HUES64 (cell line): ENCODE results near the gene MAGI1.
A peak's percentile ranks its signal among the peaks of the same experiment; 100 is the strongest.
"Not testable (repeated sequence)": the region's sequence is repeated elsewhere in the genome, so short reads cannot be mapped to it uniquely, and the experiment has no call there.

Source experiments
- H3K27ac ChIP-seq: 2 replicates; pipeline ENCODE4 v1.7.0; 2013; ENCODE audit warnings: low read depth, low read length, inconsistent platforms
- H3K27me3 ChIP-seq: 2 replicates; pipeline ENCODE4 v1.6.1; 2013; ENCODE audit warnings: mild to moderate bottlenecking, low read length; ENCODE audit not compliant: insufficient read depth
- H3K36me3 ChIP-seq: 2 replicates; pipeline ENCODE4 v1.6.1; 2013; ENCODE audit warnings: mild to moderate bottlenecking, low read length; ENCODE audit not compliant: insufficient read depth
- H3K4me1 ChIP-seq: 2 replicates; pipeline ENCODE4 v1.6.1; 2013; ENCODE audit warnings: mild to moderate bottlenecking, low read length, moderate library complexity; ENCODE audit not compliant: insufficient read depth
- H3K4me3 ChIP-seq: 2 replicates; pipeline ENCODE4 v1.5.1; 2013; ENCODE audit warnings: mild to moderate bottlenecking, low read length, moderate library complexity
- H3K9ac ChIP-seq: 2 replicates; pipeline ENCODE4 v1.6.1; 2013; ENCODE audit warnings: mild to moderate bottlenecking, low read depth, low read length
- H3K9me3 ChIP-seq: 2 replicates; pipeline ENCODE4 v1.6.1; 2013; ENCODE audit warnings: low read depth, low read length; ENCODE audit not compliant: insufficient read depth
- WGBS: fragments of 150-250, 120-280 bp; methylation state at CpG from one replicate; pipeline ENCODE4 v1.1.7; 2013; ENCODE audit warnings: missing lambda C conversion rate; 5-methylcytosine and 5-hydroxymethylcytosine counted together

Gene MAGI1

DNA sequence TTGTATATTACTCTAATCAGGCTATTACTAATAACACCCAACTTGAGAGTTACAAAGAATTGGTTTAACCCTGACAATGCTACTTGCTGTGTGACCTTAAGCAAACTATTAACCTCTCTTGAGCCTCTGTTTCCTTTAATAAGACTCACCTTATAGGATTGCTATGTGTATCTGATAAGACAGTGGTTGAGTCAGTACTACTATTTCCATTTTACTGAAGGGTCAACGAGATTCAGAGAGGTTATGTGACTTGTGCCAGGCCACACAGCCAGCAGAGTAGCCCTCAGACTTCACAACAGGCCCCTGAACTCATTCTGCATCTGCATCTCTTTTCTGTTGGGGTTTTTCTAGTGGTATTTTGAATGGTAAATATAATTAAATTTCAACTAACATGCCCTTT, 420.1 kb downstream of the MAGI1 start:
- H3K9me3 ChIP-seq: no peaks in the 10 kb centered on the region
- 85% methylated on average over 1 of the region's 1 CpG for WGBS
- H3K4me3 ChIP-seq: no peak overlapping the region
- no peaks in the 10 kb centered on the region for H3K36me3 ChIP-seq
- no peak overlapping the region for H3K27ac ChIP-seq
- H3K4me1 ChIP-seq: peaks cover 14% of the 10 kb centered on the region
- H3K27me3 ChIP-seq: no peaks in the 10 kb centered on the region
- no peak overlapping the region for H3K9ac ChIP-seq

DNA sequence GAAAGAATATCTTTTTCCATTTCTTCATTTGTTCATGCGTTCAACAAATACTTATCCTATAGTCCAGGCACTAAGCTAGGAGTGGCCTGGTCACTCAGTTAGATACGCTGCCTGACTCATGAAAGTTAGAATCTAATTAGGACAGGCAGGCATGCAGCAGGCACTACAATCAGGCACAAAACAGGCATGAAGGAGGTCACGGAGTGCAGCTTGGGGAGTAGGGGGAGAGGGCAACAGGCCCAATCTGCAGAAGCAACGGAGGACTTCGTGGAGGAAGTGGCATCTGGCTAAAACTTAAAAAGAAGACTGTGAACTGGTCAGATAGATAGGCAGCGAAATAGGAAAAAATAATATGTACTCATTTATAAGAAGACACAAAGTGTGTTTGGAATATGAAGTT, 420.9 kb downstream of the MAGI1 start:
- Histone ChIP-seq H3K4me3 (no peak overlapping the region), H3K36me3 (no peaks in the 10 kb centered on the region), H3K9me3 (no peaks in the 10 kb centered on the region), H3K4me1 (peaks cover 14% of the 10 kb centered on the region), H3K27me3 (no peaks in the 10 kb centered on the region), H3K27ac (no peak overlapping the region), H3K9ac (no peak overlapping the region)
- 88% methylated on average over 6 of the region's 6 CpGs for WGBS

GRCh38 chr3:65617209-65617608, 421.5 kb downstream of the MAGI1 start:
- Histone ChIP-seq H3K9me3 (no peaks in the 10 kb centered on the region), H3K4me3 (no peak overlapping the region), H3K27ac (no peak overlapping the region), H3K9ac (no peak overlapping the region), H3K36me3 (no peaks in the 10 kb centered on the region), H3K27me3 (no peaks in the 10 kb centered on the region), H3K4me1 (peaks cover 14% of the 10 kb centered on the region)
- WGBS: 92% methylated on average over 4 of the region's 4 CpGs

DNA sequence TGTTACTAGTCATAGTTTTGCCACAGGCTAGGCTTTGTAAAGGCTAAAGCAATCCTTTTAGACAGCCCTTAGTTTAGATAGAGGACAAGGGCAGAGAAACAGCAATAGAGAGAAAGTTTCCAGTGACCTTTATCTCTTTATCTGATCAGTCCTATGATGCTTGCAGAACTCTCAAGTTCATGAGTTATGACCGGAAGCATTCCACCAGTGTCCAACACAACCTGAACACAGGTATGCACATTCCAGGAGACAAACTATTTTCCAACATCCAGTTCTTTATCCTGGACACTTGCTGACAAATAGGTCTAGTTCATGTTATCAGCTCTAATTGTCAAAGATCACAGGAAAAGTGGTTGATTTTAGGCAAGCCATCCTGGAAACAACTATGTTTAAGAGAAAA, 422.2 kb downstream of the MAGI1 start:
- WGBS: 100% methylated on average over 1 of the region's 1 CpG
- Histone ChIP-seq H3K27me3 (no peaks in the 10 kb centered on the region), H3K4me3 (no peak overlapping the region), H3K27ac (no peak overlapping the region), H3K9ac (no peak overlapping the region), H3K4me1 (peaks cover 14% of the 10 kb centered on the region), H3K36me3 (no peaks in the 10 kb centered on the region), H3K9me3 (no peaks in the 10 kb centered on the region)

- no peak overlapping the region for H3K4me3 ChIP-seq
- no peak overlapping the region for H3K9ac ChIP-seq
- no peaks in the 10 kb centered on the region for H3K27me3 ChIP-seq
- WGBS: 89% methylated on average over 4 of the region's 4 CpGs
- H3K9me3 ChIP-seq: no peaks in the 10 kb centered on the region
- no peak overlapping the region for H3K27ac ChIP-seq
- H3K4me1 ChIP-seq: peaks cover 14% of the 10 kb centered on the region
- H3K36me3 ChIP-seq: no peaks in the 10 kb centered on the region
These were observed 423.4 kb downstream of the MAGI1 start for GRCh38 chr3:65615329-65615728.

GRCh38 chr3:65614585-65614984, 424.1 kb downstream of the MAGI1 start:
- H3K27me3 ChIP-seq: no peaks in the 10 kb centered on the region
- no peak overlapping the region for H3K9ac ChIP-seq
- no peak overlapping the region for H3K27ac ChIP-seq
- H3K36me3 ChIP-seq: no peaks in the 10 kb centered on the region
- peaks cover 9% of the 10 kb centered on the region for H3K4me1 ChIP-seq
- no peak overlapping the region for H3K4me3 ChIP-seq
- H3K9me3 ChIP-seq: no peaks in the 10 kb centered on the region
- WGBS: 80% methylated on average over 2 of the region's 2 CpGs

GRCh38 chr3:65607965-65608460, 430.7 kb downstream of the MAGI1 start:
- not testable (repeated sequence) for H3K9ac ChIP-seq, H3K27me3 ChIP-seq, H3K9me3 ChIP-seq, H3K4me3 ChIP-seq, H3K27ac ChIP-seq, H3K36me3 ChIP-seq
- WGBS: 89% methylated on average over 8 of the region's 8 CpGs
- H3K4me1 ChIP-seq: peaks cover 21% of the 10 kb centered on the region

DNA sequence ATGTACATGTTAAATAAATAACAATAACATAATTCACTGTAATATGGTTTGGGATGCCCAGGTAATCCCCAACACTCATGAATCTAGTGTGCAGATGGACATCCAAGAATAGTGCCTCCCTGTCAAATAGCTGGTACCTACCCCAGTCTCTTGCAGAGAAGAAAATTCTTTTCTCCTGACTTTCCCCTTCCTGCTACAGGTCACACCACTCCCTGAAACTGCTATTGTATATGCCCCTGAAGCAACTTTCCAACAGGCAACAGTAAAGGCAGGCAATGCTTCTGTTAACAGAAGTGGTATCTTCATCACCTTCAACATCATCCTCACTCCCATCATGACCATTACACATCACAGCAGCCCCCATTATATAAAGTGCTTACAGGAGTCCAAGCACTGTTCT, 431.6 kb downstream of the MAGI1 start:
- Histone ChIP-seq H3K27me3 (no peaks in the 10 kb centered on the region), H3K36me3 (no peaks in the 10 kb centered on the region), H3K9ac (no peak overlapping the region), H3K4me3 (no peak overlapping the region), H3K4me1 (peaks cover 21% of the 10 kb centered on the region), H3K9me3 (no peaks in the 10 kb centered on the region), H3K27ac (no peak overlapping the region)

- Histone ChIP-seq H3K9me3 (no peaks in the 10 kb centered on the region), H3K4me3 (no peak overlapping the region), H3K27ac (no peak overlapping the region), H3K36me3 (no peaks in the 10 kb centered on the region), H3K4me1 (peaks cover 21% of the 10 kb centered on the region), H3K27me3 (no peaks in the 10 kb centered on the region), H3K9ac (no peak overlapping the region)
- WGBS: 92% methylated on average over 4 of the region's 5 CpGs
These were observed 432.8 kb downstream of the MAGI1 start for GRCh38 chr3:65605876-65606432.

DNA sequence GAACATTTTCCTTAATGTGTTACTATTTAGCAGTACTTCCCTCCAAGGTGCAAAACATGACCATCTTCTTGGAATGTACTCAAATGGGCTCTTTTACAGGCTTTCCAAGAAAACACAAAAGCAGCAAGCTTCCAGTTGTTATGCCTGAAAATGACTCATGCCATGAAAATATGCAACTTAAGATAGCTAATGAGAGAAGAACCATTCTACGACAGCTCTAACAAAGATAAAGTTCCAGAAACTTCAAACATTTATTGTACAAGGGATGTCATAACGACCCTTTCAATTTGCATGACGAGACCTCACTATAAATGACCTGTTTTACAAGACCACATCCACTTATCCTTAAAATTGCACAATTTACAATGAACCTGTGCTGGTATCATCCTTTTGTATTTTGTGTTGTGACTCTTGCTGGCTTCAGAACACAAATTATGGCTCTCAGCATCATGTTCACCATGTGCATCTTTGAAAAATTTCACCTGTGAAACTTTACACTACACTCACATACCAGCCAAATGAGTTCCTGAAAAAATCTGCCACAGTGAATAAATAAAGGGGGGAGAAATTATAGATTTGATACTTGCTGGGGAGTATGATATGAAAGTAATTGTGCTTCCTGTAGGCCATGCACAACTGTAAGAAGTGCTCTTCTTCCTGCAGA, 433.7 kb downstream of the MAGI1 start:
- Histone ChIP-seq H3K36me3 (no peaks in the 10 kb centered on the region), H3K27me3 (no peaks in the 10 kb centered on the region), H3K27ac (peak overlapping the region; percentile 6; the same call in 1 of the 2 replicates), H3K9me3 (no peaks in the 10 kb centered on the region), H3K4me3 (no peak overlapping the region), H3K9ac (no peak overlapping the region), H3K4me1 (peaks cover 29% of the 10 kb centered on the region)
- WGBS: 83% methylated on average over 3 of the region's 3 CpGs

- H3K9me3 ChIP-seq: no peaks in the 10 kb centered on the region
- no peak overlapping the region for H3K9ac ChIP-seq
- no peaks in the 10 kb centered on the region for H3K36me3 ChIP-seq
- no peak overlapping the region for H3K4me3 ChIP-seq
- no peaks in the 10 kb centered on the region for H3K27me3 ChIP-seq
- no peak overlapping the region for H3K27ac ChIP-seq
- H3K4me1 ChIP-seq: peaks cover 33% of the 10 kb centered on the region
- 96% methylated on average over 4 of the region's 4 CpGs for WGBS
These were observed 435.1 kb downstream of the MAGI1 start for GRCh38 chr3:65603631-65604030.

- no peak overlapping the region for H3K4me3 ChIP-seq
- peaks cover 36% of the 10 kb centered on the region for H3K4me1 ChIP-seq
- H3K9ac ChIP-seq: no peak overlapping the region
- no peak overlapping the region for H3K27ac ChIP-seq
- H3K27me3 ChIP-seq: no peaks in the 10 kb centered on the region
- H3K9me3 ChIP-seq: no peaks in the 10 kb centered on the region
- H3K36me3 ChIP-seq: no peaks in the 10 kb centered on the region
- WGBS: 98% methylated on average over 2 of the region's 2 CpGs
These were observed 437.8 kb downstream of the MAGI1 start for GRCh38 chr3:65600888-65601287.
